ENCODE measurements around the gene SLC29A1. TPM values are rescaled to one million over a fixed set of nuclear protein-coding genes. Genes with fewer than 3 reads are reported as not detected.

Gene SLC29A1
- total and polyA plus RNA-seq, 2 donors (not counting 1 experiment from before 2014, with no cell fraction given), result 6.0 to 7.3 TPM

- ATAC-seq (ENCODE audit: low read depth) (peak; percentile 77), DNase-seq (no peak)
- peak overlapping the region; percentile 90 to 91 for H3K27ac ChIP-seq (ENCODE audit: low read length in 2 of 2)
- peaks cover 6 to 14% of the 10 kb centered on the region in 2 donors for H3K4me1 ChIP-seq (ENCODE audit: control insufficient read depth in 2 of 2, insufficient read depth in 2 of 2, low read length in 2 of 2)
- intact Hi-C loops (cut with micrococcal nuclease), result loop anchor here (1.0 kb wide), 1 partner anchor 14 kb away; the partner anchor contains the start of gene SLC29A1
- POLR2A ChIA-PET, result interaction anchor here (0.9 to 1.8 kb wide), 5 partner anchors 9 to 109 kb away, joined by 3 to 23 read pairs (median 4); partner anchors contain the start of genes HSP90AB1, SLC29A1 and TMEM63B
- peak overlapping the region; percentile 96 for H2AFZ ChIP-seq (ENCODE audit: insufficient read depth, low read depth, low read length, poor library complexity, severe bottlenecking)
- CTCF ChIA-PET, result interaction anchor here (0.6 to 4.5 kb wide), 18 partner anchors 9 to 139 kb away, joined by 3 to 37 read pairs (median 5); partner anchors contain the start of genes HSP90AB1, SLC29A1 and SLC35B2
- H3K4me2 ChIP-seq (replicated peaks; ENCODE audit: low read depth, low read length, poor library complexity, severe bottlenecking), result peak overlapping the region; percentile 93
- H4K20me1 ChIP-seq (ENCODE audit: control insufficient read depth, insufficient read depth, low read length, poor library complexity, severe bottlenecking), result no peaks in the 10 kb centered on the region
- no peaks in the 10 kb centered on the region for H3K27me3 Mint-ChIP-seq
- H3K27ac Mint-ChIP-seq, result peak overlapping the region; percentile 96
- H3K27me3 ChIP-seq (replicated peaks in 1 of 4; ENCODE audit: control extremely low read depth in 1 of 4, control insufficient read depth in 3 of 4, insufficient read depth in 4 of 4, low read length in 3 of 4), result no peaks in the 10 kb centered on the region
- H3K36me3 ChIP-seq (replicated peaks in 1 of 2; ENCODE audit: control extremely low read depth in 1 of 2, control insufficient read depth in 1 of 2, extremely low read depth in 1 of 2, insufficient read depth in 2 of 2, low read length in 1 of 2), result no peaks in the 10 kb centered on the region
- no peak for TF ChIP-seq EZH2 (IDR thresholded peaks at IDR 0.05; ENCODE audit: borderline replicate concordance, insufficient read depth, low read depth, low read length, poor library complexity, severe bottlenecking)
- TF ChIP-seq, protein P1, sequence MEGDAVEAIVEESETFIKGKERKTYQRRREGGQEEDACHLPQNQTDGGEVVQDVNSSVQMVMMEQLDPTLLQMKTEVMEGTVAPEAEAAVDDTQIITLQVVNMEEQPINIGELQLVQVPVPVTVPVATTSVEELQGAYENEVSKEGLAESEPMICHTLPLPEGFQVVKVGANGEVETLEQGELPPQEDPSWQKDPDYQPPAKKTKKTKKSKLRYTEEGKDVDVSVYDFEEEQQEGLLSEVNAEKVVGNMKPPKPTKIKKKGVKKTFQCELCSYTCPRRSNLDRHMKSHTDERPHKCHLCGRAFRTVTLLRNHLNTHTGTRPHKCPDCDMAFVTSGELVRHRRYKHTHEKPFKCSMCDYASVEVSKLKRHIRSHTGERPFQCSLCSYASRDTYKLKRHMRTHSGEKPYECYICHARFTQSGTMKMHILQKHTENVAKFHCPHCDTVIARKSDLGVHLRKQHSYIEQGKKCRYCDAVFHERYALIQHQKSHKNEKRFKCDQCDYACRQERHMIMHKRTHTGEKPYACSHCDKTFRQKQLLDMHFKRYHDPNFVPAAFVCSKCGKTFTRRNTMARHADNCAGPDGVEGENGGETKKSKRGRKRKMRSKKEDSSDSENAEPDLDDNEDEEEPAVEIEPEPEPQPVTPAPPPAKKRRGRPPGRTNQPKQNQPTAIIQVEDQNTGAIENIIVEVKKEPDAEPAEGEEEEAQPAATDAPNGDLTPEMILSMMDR (IDR thresholded peaks at IDR 0.05), result no peak
- no peaks in the 10 kb centered on the region for H3K79me2 ChIP-seq (ENCODE audit: control insufficient read depth, insufficient read depth, low read length)
- H3K4me3 ChIP-seq (ENCODE audit: control extremely low read depth in 1 of 5, extremely low read depth in 1 of 5, insufficient read depth in 1 of 5, low read depth in 2 of 5, low read length in 4 of 5), result peak overlapping the region; percentile 28 to 85 (median 79)
- no peaks in the 10 kb centered on the region for H3K9me3 Mint-ChIP-seq (ENCODE audit: insufficient read depth)
- WGBS (ENCODE audit: insufficient coverage), result 38% methylated on average over 19 of the region's 22 CpGs
- peak overlapping the region; percentile 95 for H3K4me3 Mint-ChIP-seq
- peak overlapping the region; percentile 90 for H3K9ac ChIP-seq (ENCODE audit: low read length)
- peaks cover 15% of the 10 kb centered on the region for H3K4me1 Mint-ChIP-seq
- no peaks in the 10 kb centered on the region for H3K9me3 ChIP-seq (ENCODE audit: control extremely low read depth in 1 of 3, control insufficient read depth in 2 of 3, insufficient read depth in 1 of 3, low read length in 2 of 3)
Measured at GRCh38 chr6:44237021-44237812, 13.8 kb downstream of the SLC29A1 start.
